HCT116 (cell line): ENCODE results near the gene WDHD1.

Source experiments
- EGR1 ChIP-seq: IDR thresholded peaks from 2 replicates; pipeline ENCODE4 v1.6.1; 2012; ENCODE audit warnings: low read depth
- ELF1 ChIP-seq: IDR thresholded peaks from 2 replicates; pipeline ENCODE4 v1.6.1; 2012; ENCODE audit warnings: low read depth, borderline replicate concordance
- EZH2 ChIP-seq: fragments of 200-600 bp; sonication (generic); IDR thresholded peaks from 2 replicates; pipeline ENCODE4 v1.6.1; 2017; ENCODE audit warnings: antibody characterized with exemption, mixed run types
- EZH2phosphoT487 ChIP-seq: fragments of 200-600 bp; IDR thresholded peaks from 2 replicates; pipeline ENCODE4 v1.6.1; 2018; ENCODE audit warnings: antibody characterized with exemption, borderline replicate concordance
- JUND ChIP-seq: IDR thresholded peaks from 2 replicates; pipeline ENCODE4 v1.6.1; 2012
- POLR2A ChIP-seq: IDR thresholded peaks from 2 replicates; pipeline ENCODE4 v1.7.0; 2011; ENCODE audit warnings: borderline replicate concordance; ENCODE audit not compliant: insufficient read depth, insufficient read length; ENCODE audit errors: extremely low read depth
- POLR2AphosphoS5 ChIP-seq: IDR thresholded peaks from 2 replicates; pipeline ENCODE4 v1.6.1; 2011; ENCODE audit warnings: mild to moderate bottlenecking, low read depth, low read length, moderate library complexity
- RAD21 ChIP-seq: IDR thresholded peaks from 2 replicates; pipeline ENCODE4 v1.6.1; 2012; ENCODE audit warnings: low read depth, mild to moderate bottlenecking
- SIN3A ChIP-seq: IDR thresholded peaks from 2 replicates; pipeline ENCODE4 v1.6.1; 2012; ENCODE audit warnings: low read depth
- SP1 ChIP-seq: IDR thresholded peaks from 2 replicates; pipeline ENCODE4 v1.6.1; 2012; ENCODE audit warnings: low read depth
- TCF7L2 ChIP-seq: IDR thresholded peaks from 2 replicates; pipeline ENCODE4 v1.7.0; 2011; ENCODE audit warnings: borderline replicate concordance, inconsistent platforms; ENCODE audit not compliant: insufficient read depth, insufficient read length; ENCODE audit errors: extremely low read depth
- TF ChIP-seq, protein P1 (sequence below), 3 experiments: fragments of 200-600 bp in 1 of 3; sonication (generic) in 1 of 3; IDR thresholded peaks in 2 of 3; conservative IDR thresholded peaks in 1 of 3; 2 replicates each; pipeline ENCODE4 v1.5.1; 2012 to 2017; ENCODE audit warnings: low read depth in 2 of 3, low read length in 2 of 3, antibody characterized with exemption in 1 of 3, borderline replicate concordance in 1 of 3, control low read depth in 1 of 3, mild to moderate bottlenecking in 1 of 3, mixed read lengths in 1 of 3, mixed run types in 1 of 3, moderate library complexity in 1 of 3; ENCODE audit not compliant: insufficient read depth in 1 of 3
- TF ChIP-seq, protein P2 (sequence below): IDR thresholded peaks from 2 replicates; pipeline ENCODE4 v1.6.1; 2012; ENCODE audit warnings: low read depth
- TF ChIP-seq, protein P3 (sequence below): IDR thresholded peaks from 2 replicates; pipeline ENCODE4 v1.6.1; 2011; ENCODE audit warnings: mild to moderate bottlenecking, low read length, moderate library complexity; ENCODE audit not compliant: insufficient replicate concordance; ENCODE audit errors: extremely low read depth

DNA sequence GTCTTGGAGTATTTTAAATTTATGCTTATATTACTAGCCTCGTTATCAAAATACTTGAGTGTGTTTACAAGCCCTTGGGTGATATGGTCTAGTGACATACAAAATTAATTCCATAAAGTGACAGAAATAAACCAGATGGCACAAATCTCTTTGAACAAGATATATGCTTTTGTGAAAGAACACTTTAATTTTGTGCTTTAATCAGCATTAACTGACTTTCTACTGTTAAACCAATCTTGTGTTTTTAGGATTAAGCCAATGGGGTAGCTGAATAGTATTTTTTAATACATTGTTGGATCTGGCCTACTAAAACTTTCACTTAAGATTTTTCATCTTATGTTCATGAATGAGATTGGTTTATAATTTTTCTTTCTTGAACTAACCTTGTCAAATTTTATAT, 93.9 kb downstream of the WDHD1 start:
- TF ChIP-seq, protein P1, sequence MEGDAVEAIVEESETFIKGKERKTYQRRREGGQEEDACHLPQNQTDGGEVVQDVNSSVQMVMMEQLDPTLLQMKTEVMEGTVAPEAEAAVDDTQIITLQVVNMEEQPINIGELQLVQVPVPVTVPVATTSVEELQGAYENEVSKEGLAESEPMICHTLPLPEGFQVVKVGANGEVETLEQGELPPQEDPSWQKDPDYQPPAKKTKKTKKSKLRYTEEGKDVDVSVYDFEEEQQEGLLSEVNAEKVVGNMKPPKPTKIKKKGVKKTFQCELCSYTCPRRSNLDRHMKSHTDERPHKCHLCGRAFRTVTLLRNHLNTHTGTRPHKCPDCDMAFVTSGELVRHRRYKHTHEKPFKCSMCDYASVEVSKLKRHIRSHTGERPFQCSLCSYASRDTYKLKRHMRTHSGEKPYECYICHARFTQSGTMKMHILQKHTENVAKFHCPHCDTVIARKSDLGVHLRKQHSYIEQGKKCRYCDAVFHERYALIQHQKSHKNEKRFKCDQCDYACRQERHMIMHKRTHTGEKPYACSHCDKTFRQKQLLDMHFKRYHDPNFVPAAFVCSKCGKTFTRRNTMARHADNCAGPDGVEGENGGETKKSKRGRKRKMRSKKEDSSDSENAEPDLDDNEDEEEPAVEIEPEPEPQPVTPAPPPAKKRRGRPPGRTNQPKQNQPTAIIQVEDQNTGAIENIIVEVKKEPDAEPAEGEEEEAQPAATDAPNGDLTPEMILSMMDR (IDR thresholded peaks at IDR 0.05 in 2 of 3, conservative IDR thresholded peaks at IDR 0.05 in 1 of 3; ENCODE audit: borderline replicate concordance in 1 of 3, insufficient read depth in 1 of 3, low read depth in 2 of 3, low read length in 2 of 3) = no peak
- TF ChIP-seq POLR2A = no peak
- TF ChIP-seq RAD21 = no peak
- no peak for TF ChIP-seq SP1
- no peak for TF ChIP-seq ELF1
- no peak for TF ChIP-seq POLR2AphosphoS5
- no peak for TF ChIP-seq EGR1
- no peak for TF ChIP-seq EZH2
- TF ChIP-seq, protein P2, sequence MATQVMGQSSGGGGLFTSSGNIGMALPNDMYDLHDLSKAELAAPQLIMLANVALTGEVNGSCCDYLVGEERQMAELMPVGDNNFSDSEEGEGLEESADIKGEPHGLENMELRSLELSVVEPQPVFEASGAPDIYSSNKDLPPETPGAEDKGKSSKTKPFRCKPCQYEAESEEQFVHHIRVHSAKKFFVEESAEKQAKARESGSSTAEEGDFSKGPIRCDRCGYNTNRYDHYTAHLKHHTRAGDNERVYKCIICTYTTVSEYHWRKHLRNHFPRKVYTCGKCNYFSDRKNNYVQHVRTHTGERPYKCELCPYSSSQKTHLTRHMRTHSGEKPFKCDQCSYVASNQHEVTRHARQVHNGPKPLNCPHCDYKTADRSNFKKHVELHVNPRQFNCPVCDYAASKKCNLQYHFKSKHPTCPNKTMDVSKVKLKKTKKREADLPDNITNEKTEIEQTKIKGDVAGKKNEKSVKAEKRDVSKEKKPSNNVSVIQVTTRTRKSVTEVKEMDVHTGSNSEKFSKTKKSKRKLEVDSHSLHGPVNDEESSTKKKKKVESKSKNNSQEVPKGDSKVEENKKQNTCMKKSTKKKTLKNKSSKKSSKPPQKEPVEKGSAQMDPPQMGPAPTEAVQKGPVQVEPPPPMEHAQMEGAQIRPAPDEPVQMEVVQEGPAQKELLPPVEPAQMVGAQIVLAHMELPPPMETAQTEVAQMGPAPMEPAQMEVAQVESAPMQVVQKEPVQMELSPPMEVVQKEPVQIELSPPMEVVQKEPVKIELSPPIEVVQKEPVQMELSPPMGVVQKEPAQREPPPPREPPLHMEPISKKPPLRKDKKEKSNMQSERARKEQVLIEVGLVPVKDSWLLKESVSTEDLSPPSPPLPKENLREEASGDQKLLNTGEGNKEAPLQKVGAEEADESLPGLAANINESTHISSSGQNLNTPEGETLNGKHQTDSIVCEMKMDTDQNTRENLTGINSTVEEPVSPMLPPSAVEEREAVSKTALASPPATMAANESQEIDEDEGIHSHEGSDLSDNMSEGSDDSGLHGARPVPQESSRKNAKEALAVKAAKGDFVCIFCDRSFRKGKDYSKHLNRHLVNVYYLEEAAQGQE = no peak
- no peak for TF ChIP-seq JUND
- TF ChIP-seq, protein P3, sequence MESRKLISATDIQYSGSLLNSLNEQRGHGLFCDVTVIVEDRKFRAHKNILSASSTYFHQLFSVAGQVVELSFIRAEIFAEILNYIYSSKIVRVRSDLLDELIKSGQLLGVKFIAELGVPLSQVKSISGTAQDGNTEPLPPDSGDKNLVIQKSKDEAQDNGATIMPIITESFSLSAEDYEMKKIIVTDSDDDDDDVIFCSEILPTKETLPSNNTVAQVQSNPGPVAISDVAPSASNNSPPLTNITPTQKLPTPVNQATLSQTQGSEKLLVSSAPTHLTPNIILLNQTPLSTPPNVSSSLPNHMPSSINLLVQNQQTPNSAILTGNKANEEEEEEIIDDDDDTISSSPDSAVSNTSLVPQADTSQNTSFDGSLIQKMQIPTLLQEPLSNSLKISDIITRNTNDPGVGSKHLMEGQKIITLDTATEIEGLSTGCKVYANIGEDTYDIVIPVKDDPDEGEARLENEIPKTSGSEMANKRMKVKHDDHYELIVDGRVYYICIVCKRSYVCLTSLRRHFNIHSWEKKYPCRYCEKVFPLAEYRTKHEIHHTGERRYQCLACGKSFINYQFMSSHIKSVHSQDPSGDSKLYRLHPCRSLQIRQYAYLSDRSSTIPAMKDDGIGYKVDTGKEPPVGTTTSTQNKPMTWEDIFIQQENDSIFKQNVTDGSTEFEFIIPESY = no peak
- TF ChIP-seq SIN3A = no peak
- TF ChIP-seq TCF7L2 = no peak
- TF ChIP-seq EZH2phosphoT487 = no peak
